Mucosa of stomach (tissue), 1 donor: ENCODE data around the gene POLR3K.
"Not testable (repeated sequence)": the region's sequence is repeated elsewhere in the genome, so short reads cannot be mapped to it uniquely, and the experiment has no call there.

Source experiments
- H3K27me3 ChIP-seq: one replicate; pipeline ENCODE4 v1.7.0; 2013; ENCODE audit warnings: mild to moderate bottlenecking, low read length; ENCODE audit not compliant: control insufficient read depth, insufficient read depth
- H3K36me3 ChIP-seq: one replicate; pipeline ENCODE4 v1.7.0; 2013; ENCODE audit warnings: low read length; ENCODE audit not compliant: control insufficient read depth, insufficient read depth
- H3K4me1 ChIP-seq: one replicate; pipeline ENCODE4 v1.7.0; 2013; ENCODE audit warnings: mild to moderate bottlenecking, low read length; ENCODE audit not compliant: control insufficient read depth, insufficient read depth
- H3K4me3 ChIP-seq: one replicate; pipeline ENCODE4 v1.7.0; 2013; ENCODE audit warnings: low read length
- H3K9ac ChIP-seq: one replicate; pipeline ENCODE4 v1.7.0; 2013; ENCODE audit warnings: mild to moderate bottlenecking, low read length, moderate library complexity
- H3K9me3 ChIP-seq: one replicate; pipeline ENCODE4 v1.7.0; 2013; ENCODE audit warnings: mild to moderate bottlenecking, low read length, moderate library complexity; ENCODE audit not compliant: control insufficient read depth
- donor health status: Pancreatic carcinoma.

Gene POLR3K

DNA sequence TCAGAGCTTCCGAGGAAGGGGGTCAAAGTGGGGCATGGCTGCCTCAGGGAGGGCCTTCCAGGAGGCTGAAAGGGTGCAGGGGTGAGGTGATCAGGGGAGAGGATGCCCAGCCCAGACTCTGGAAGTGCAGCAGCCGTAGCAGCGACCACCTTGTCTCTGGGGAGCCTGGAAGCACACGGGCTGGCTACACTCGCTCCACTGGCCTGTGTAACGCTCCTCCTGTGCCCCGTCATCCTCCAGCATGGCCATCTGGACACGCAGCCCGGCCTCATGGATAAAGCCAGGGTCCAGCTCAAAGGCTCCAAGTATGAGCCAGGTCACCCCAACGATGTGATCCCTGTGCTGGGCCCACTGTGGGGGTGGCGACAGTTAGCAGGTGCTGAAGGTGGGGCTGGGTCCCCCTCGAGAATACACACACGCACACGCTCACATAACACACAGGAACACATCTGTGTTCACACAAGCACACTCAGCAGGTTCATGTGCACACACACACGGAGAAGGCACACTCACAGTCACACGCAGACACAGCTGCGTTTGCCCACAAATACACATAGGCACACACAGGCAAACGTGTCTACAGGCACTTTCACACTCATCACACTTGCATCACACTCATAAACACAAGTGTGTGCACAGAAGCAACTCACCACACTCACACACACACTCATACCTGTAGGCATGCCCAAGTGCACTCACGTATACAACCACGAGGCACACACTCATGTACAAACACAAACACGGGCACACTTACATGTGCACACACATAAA lies 19.3 kb downstream of the POLR3K start:
- no peaks in the 10 kb centered on the region for H3K27me3 ChIP-seq
- H3K36me3 ChIP-seq, result no peaks in the 10 kb centered on the region
- no peaks in the 10 kb centered on the region for H3K9me3 ChIP-seq
- H3K4me3 ChIP-seq, result no peak overlapping the region
- H3K4me1 ChIP-seq, result peaks cover 20% of the 10 kb centered on the region
- H3K9ac ChIP-seq, result no peak overlapping the region

DNA sequence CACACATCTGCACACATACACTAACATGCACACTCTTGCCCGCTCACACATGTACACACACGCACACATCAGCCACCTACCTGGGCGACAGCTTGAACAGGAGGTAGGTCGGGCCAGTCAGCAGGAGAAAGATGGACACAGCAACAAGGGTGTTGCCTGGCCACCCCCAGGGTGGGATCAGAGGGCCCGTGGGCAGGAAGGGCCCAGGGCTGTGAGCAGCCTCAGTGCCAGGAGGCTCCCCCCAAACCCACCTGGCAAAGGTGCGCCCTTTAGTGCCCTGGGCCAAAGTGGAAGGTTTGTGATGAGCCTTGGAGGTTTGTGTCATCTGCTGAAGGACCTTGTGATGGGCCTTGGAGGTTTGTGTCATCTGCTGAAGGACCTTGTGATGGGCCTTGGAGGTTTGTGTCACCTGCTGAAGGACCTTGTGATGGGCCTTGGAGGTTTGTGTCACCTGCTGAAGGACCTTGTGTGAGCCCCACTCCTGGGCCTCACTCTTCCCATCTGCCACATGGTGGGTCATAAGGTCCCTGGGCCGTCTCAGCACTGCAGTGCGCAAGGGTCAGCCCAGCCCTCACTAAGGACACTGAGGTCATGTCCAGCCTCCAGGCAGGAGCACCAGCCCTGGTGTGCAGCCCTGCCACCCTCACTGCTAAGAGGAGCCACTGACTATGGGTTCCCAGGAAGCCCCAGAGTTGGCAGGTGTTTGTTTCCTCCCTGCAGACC lies 20.1 kb downstream of the POLR3K start:
- not testable (repeated sequence) for H3K36me3 ChIP-seq, H3K9ac ChIP-seq, H3K27me3 ChIP-seq, H3K9me3 ChIP-seq, H3K4me3 ChIP-seq
- H3K4me1 ChIP-seq, result peaks cover 13% of the 10 kb centered on the region

DNA sequence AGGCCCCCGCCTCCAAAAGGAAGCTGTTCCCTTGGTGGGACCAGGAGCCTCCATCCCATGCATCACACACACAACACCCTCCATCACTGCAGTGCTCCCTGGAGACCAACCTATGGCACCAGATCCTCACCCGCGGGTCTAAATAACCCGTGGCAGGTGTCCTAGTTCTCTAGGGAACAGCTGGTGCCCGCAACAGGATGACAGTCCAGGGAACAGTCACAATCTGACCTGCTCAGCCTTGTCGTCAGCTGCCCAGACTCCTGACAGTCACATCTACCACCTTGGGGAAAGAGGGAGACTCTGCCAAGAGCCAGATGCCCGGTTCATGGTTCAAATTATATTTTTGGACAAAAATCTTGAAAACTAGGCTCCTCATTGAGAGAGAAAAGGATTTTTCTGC lies 22.8 kb downstream of the POLR3K start:
- H3K36me3 ChIP-seq, H3K4me1 ChIP-seq: not testable (repeated sequence)

DNA sequence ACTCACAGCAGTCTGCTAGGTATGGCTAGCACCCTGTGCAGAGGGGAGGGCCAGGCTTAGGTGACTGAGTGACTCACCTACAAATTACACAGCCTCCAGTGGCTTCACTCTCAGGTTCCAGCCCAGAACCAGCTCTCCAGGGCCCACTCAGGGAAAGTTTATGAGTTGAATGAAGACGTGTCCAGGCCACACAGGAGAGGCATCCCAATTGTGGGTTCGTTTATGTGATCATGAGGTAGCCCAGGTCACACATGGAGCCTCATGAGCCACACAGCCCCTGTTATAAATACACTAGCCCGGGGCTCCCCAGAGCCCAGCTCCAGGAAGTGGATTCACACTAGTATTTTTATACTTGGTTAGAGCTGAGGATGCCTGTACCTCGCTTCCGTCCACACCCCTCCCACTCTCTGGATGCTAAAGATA lies 27.5 kb downstream of the POLR3K start:
- H3K4me1 ChIP-seq, H3K27me3 ChIP-seq, H3K4me3 ChIP-seq, H3K9ac ChIP-seq, H3K9me3 ChIP-seq, H3K36me3 ChIP-seq: not testable (repeated sequence)

More for the DNA sequence above, 22.8 kb downstream of the POLR3K start:
- not testable (repeated sequence) for H3K9ac ChIP-seq, H3K27me3 ChIP-seq, H3K4me3 ChIP-seq, H3K9me3 ChIP-seq

DNA sequence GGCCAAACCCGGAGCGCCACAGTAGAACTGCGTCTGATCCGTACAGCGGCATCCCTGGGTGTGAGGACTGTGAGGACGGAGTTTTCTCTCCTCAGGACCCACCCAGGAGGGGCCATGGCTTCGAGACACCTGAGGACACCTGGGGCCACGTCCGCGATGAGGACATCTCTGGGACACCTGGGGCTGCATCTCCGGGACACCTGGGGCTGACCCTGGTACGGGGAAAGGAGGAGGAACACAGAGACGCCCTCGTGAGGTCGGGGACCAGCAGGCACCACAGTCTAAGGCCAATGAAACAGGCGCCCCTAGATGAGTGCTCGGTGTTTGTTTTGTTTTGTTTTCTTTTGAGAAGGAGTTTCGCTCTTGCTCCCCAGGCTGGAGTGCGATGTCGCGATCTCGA lies 29.3 kb downstream of the POLR3K start:
- H3K27me3 ChIP-seq, H3K4me1 ChIP-seq, H3K36me3 ChIP-seq, H3K4me3 ChIP-seq, H3K9ac ChIP-seq, H3K9me3 ChIP-seq: not testable (repeated sequence)

DNA sequence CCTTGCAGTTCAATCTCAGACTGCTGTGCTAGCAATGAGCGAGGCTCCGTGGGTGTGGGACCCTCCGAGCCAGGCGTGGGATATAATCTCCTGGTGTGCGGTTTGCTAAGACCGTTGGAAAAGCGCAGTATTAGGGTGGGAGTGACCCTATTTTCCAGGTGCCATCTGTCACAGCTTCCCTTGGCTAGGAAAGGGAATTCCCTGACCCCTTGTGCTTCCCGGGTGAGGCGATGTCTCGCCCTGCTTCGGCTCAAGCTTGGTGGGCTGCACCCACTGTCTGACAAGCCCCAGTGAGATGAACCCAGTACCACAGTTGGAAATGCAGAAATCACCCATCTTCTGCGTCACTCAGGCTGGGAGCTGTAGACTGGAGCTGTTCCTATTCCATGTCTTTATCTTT lies 32.5 kb downstream of the POLR3K start:
- not testable (repeated sequence) for H3K9me3 ChIP-seq, H3K4me1 ChIP-seq, H3K27me3 ChIP-seq, H3K36me3 ChIP-seq, H3K4me3 ChIP-seq, H3K9ac ChIP-seq

DNA sequence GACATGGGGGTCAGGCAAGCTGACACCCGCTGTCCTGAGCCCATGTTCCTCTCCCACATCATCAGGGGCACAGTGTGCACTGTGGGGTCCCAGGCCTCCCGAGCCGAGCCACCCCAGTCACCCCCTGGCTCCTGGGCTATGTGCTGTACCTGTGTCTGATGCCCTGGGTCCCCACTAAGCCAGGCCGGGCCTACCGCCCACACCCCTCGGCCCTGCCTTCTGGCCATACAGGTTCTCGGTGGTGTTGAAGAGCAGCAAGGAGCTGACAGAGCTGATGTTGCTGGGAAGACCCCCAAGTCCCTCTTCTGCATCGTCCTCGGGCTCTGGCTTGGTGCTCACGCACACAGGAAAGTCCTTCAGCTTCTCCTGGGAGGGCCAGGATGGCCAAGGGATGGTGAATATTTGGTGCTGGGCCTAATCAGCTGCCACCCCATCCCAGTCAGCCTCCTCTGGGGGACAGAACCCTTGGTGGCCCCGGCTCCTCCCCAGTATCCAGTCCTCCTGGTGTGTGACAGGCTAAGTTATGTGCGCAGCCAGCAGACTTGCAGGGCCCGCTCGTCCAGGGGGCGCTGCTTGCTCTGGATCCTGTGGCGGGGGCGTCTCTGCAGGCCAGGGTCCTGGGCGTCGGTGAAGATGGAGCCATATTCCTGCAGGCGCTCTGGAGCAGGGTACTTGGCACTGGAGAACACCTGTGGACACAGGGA lies 36.2 kb downstream of the POLR3K start:
- H3K27me3 ChIP-seq, H3K9ac ChIP-seq, H3K36me3 ChIP-seq, H3K9me3 ChIP-seq, H3K4me3 ChIP-seq, H3K4me1 ChIP-seq: not testable (repeated sequence)

DNA sequence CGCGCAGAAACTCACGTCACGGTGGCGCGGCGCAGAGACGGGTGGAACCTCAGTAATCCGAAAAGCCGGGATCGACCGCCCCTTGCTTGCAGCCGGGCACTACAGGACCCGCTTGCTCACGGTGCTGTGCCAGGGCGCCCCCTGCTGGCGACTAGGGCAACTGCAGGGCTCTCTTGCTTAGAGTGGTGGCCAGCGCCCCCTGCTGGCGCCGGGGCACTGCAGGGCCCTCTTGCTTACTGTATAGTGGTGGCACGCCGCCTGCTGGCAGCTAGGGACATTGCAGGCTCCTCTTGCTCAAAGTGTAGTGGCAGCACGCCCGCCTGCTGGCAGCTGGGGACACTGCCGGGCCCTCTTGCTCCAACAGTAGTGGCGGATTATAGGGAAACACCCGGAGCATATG lies 42.6 kb downstream of the POLR3K start:
- not testable (repeated sequence) for H3K9me3 ChIP-seq, H3K27me3 ChIP-seq, H3K4me1 ChIP-seq, H3K36me3 ChIP-seq, H3K9ac ChIP-seq, H3K4me3 ChIP-seq

DNA sequence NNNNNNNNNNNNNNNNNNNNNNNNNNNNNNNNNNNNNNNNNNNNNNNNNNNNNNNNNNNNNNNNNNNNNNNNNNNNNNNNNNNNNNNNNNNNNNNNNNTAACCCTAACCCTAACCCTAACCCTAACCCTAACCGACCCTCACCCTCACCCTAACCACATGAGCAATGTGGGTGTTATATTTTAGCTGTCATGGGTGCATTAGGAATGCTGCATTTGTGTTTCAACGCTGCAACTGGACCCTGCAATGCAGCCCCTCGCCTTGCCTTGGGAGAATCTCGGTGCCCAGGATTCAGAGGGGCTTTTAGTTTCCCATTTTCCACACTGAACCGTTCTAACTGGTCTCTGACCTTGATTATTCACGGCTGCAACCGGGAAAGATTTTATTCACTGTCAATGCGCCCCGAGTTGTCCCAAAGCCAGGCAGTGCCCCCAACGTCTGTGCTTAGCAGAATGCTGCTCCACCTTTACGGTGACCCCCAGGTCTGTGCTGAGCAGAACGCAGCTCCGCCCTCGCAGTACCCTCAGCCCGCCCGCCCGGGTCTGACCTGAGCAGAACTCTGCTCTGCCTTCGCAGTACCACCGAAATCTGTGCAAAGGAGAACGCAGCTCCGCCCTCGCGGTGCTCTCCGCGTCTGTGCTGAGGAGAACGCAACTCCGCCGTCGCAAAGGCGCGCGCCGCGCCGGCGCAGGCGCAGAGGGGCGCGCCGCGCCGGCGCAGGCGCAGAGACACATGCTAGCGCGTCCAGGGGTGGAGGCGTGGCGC lies 43.3 kb downstream of the POLR3K start:
- Histone ChIP-seq H3K4me3 (no peak overlapping the region), H3K9ac (no peak overlapping the region), H3K27me3 (no peaks in the 10 kb centered on the region), H3K36me3 (no peaks in the 10 kb centered on the region), H3K4me1 (no peaks in the 10 kb centered on the region), H3K9me3 (no peaks in the 10 kb centered on the region)
